HG03064 (cell line): ENCODE measurements around the gene DYNLT2B.
"Not testable (repeated sequence)": the region's sequence is repeated elsewhere in the genome, so short reads cannot be mapped to it uniquely, and the experiment has no call there.

ENCODE experiments used
- ATAC-seq: cut with Tn5 transposase; IDR thresholded peaks from one replicate; pipeline ENCODE4 v1.9.1; 2021; ENCODE audit warnings: low read depth; ENCODE audit not compliant: unreplicated experiment

DYNLT2B gene

GRCh38 chr3:196317687-196318467 lies at the start of gene DYNLT2B:
TSS of gene DYNLT2B (minus strand) at chr3:196318240. CDS start at chr3:196318152, 88 bp downstream.
- peak; percentile 78 for ATAC-seq

DNA sequence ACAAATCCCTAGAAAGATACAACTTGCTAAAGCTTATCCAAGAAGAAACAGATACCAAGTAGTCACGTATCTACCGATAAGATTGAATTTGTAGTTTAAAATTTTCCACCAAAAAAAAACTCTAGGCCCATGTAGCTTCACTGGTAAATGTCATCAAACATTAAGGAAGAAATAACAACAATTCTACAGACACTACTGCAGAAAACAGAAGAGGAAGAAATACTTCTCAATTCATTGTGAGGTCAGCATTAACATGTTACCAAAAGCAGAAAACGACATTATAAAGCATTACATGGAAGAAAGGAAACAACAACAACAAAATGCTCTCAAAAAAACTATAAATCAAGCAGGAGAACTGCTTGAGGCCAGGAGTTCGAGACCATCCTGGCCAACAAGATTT lies 47.7 kb upstream of the DYNLT2B start:
- ATAC-seq = no peak

GRCh38 chr3:196360586-196360985 lies 42.5 kb upstream of the DYNLT2B start:
- no peak for ATAC-seq

DNA sequence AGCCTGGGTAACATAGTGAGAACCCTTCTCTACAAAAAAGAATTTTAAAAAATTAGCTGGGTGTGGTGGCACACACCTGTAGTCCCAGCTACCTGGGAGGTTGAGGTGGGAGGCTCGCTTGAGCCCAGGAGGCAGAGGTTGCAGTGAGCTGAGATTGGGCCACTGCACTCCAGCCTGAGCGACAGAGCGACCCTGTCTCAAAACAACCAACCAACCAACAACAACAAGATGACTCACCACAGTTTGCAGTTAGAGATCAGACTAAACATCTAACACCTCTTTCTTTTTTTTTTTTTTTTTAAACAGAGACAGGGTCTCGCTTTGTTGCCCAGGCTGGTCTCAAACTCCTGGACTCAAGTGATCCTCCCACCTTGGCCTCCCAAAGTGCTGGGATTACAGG lies 40.5 kb upstream of the DYNLT2B start:
- ATAC-seq = not testable (repeated sequence)

GRCh38 chr3:196357905-196358304 lies 39.9 kb upstream of the DYNLT2B start:
- ATAC-seq = no peak

GRCh38 chr3:196356556-196356955 lies 38.5 kb upstream of the DYNLT2B start:
- no peak for ATAC-seq

GRCh38 chr3:196355668-196356067 lies 37.6 kb upstream of the DYNLT2B start:
- no peak for ATAC-seq

DNA sequence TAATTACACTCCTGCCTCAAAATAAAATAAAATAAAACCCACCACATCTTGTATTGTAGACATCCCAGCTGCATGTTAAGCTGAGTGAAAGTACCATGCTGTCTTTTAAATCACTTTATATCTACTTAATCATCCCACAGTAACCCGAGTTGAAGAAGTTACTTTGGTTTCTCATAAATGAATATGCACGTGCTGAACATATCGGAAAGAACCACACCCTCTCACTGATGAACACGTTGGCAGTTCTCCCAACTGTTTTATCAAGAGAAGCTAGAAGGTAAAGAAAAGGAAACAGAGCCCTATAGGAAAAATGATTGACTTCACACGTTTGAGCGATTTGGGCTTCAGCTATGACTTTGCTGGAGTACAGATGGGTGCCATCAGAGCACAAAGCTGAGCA lies 36.1 kb upstream of the DYNLT2B start:
- no peak for ATAC-seq

DNA sequence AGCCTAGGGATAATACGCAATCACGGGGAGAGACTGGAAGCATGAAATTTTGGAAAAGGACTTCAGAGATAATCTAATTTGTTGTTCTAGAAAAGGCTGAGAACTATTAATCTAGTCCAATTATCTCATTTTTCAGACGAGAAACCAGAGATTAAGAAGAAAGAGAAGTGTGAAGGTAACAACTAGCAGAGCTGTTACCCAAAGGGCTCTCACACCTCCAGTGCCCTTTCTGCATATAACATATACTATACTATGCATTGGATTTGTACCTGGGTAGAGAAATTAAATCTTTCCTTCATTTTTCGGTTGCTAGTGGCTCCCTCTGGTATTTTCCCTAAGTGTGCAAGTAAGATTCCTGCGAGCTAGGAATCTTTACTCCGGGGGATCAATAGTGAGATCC lies 33.5 kb upstream of the DYNLT2B start:
- ATAC-seq = no peak

DNA sequence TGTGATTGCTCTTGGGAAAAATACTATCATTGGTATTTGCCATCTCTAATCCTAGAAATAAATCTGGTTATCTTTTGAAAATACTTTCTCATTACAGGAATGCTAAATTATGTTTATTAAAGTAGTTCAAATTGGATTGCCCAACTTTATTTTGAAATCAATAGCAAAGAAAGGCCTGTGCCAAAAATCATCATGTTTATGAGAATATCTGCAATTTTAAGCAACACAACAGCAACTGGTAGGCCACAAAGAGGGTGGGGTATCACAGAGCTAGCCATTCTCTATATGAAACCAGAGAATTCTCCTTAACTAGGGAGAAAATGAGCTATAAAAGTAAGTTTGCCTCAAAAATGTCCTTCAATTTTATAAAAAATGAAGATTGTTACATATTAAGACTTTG lies 32.0 kb upstream of the DYNLT2B start:
- no peak for ATAC-seq

GRCh38 chr3:196348698-196349097 lies 30.7 kb upstream of the DYNLT2B start:
- no peak for ATAC-seq

DNA sequence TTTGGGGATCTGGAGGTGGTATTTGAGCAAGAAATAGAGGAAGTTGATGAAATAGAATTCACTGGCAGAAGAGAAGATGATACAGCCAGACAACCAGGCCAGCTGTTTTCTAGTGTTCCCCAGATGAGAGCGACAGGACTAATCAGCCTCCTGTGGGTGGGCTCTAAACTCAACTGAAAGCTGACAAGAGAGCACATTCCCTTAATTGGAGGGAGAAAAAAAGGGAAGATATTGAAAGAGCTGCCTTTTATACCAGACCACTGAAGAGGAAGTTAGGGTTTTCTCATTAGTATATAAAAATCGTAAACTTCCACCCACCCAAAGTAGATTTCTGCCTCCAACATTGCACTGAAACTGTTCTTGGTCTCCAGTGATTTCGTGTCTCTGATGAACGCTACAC lies 26.6 kb upstream of the DYNLT2B start:
- no peak for ATAC-seq

GRCh38 chr3:196343917-196344316 lies 25.9 kb upstream of the DYNLT2B start:
- not testable (repeated sequence) for ATAC-seq

DNA sequence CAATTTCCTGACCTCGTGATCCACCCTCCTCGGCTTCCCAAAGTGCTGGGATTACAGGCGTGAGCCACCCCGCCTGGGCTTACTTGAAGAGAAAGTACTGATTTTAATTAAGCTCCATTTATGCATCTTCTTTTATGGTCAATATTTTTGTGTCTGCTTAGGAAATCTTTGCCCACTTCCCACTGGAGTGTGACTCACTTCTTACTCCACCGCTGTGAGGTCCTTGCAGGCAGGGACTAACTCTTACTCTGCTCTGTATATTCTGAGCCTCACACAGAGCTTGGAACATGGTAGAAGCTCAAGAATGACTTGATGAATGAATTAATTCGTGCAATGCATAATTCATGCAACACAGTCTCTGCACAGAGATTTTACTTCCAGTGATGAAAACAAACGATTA lies 23.1 kb upstream of the DYNLT2B start:
- ATAC-seq = no peak

DNA sequence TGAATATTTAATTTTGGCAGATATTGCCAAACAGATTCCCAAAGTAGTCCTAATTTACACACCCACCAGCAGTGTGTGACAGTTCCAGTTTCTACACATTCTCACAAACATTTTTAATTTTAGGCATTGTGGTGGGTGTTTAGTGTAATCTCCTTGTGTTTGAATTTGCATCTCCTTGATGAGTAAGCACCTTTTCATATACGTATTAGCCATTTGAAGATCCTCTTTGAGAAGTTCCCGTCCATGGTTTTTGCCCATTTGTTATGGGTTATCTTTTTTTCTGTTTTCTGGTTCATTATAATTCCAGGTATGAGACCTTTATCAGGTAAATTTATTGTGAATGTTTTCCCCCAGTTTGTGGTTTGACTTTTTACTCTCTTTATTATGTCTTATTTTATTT lies 22.4 kb upstream of the DYNLT2B start:
- no peak for ATAC-seq

DNA sequence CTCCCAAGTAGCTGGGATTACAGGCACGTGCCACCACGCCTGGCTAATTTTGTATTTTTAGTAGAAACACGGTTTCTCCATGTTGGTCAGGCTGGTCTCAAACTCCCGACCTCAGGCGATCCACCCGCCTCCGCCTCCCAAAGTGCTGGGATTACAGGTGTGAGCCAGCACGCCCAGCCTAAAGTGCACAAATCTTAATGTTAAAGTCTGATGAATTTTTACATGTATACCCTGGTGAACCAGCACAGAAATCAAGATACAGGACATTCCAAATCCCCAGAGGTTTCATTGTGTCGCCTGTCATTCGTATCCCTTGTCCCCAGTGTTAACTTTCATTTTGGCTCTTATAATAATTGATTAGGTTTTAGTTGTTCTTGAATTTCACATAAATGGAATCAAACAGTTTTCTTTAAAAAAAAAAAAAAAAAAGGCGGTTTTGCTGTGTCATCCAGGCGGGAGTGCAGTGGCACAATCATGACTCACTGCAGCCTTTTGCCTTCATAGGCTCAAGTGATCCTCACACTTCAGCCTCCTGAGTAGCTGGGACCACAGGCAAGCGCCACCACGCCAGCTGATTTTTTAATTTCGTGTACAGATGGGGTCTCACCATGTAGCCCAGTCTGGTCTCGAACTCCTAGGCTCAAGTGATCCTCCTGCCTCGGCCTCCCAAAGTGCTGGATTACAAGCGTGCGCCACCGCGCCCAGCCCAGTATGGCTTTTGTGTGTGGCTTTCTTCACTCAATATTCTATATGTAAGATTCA lies 21.6 kb upstream of the DYNLT2B start:
- no peak for ATAC-seq

DNA sequence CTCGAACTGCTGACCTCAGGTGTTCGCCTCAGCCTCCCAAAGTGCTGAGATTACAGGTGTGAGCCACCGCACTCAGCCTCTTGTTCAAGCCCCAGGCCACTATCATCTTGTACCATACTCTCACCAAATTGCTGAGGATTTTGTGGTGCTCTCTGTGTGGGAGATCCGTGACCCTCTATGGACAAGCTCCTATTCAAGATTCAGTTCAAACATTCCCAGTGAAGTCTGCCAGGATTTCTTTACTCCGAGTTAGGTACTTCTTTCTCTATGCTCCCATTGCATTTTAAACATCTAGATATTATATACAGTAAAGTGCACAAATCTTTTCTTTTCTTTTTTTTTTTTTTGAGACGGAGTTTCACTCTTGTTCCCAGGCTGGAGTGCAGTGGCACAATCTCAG lies 21.0 kb upstream of the DYNLT2B start:
- no peak for ATAC-seq

- ATAC-seq = no peak
These were observed 18.5 kb upstream of the DYNLT2B start for GRCh38 chr3:196336319-196337145.

- no peak for ATAC-seq
These were observed 17.5 kb upstream of the DYNLT2B start for GRCh38 chr3:196335503-196335948.

- no peak for ATAC-seq
These were observed 16.9 kb upstream of the DYNLT2B start for GRCh38 chr3:196334982-196335381.

DNA sequence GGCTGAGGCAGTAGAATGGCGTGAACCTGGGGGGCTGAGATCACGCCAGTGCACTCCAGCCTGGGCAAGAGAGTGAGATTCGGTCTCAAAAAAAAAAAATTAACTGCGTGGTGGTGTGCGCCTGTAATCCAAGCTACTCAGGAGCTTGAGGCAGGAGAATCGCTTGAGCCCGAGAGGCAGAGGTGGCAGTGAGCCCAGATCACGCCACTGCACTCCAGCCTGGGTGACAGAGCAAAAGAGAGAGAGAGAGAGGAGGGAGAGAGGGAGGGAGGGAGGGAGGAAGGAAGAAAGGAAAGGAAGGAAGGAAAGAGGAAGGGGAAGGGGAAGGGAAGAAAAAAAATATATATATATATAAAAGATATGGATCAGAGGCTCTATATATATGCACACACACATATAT lies 14.1 kb upstream of the DYNLT2B start:
- ATAC-seq = no peak
